GOT3 (cell line): ENCODE data around the gene GRAMD1C.
"Not testable (repeated sequence)": the region's sequence is repeated elsewhere in the genome, so short reads cannot be mapped to it uniquely, and the experiment has no call there.

Source experiments
- DNase-seq: peaks from one replicate; lab custom pipeline; 2025; ENCODE audit warnings: mixed read lengths; lab: John Stamatoyannopoulos, UW

GRAMD1C gene

DNA sequence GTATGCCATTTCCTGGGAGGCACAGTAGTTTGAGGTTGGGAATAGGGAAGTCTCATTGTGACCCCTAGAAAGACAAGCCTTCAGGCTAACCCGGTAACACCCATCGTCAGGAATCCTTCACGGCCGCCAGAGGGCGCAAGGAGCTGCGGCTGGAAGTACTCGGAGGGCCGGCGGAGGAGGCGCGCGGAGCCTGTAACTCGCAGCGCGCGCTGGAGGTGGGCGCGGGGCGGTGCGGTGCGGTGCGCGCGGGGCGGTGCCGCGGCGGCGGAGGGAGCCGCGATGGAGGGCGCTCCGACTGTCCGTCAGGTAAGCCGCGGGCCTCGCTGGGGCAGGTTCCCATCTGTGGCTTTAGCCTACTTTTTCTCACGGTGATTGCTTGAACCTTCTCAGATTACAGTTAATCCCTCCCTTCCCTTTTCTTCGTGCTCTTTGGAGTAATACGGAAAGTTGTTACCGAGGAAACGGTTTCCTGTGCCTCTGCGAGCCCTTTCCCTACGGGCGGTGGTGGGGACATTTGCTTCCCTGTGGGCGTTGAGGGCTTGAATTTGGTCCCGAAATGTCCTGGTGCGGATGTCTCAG is at the start of gene GRAMD1C:
Gene GRAMD1C, plus strand, starts transcription at position 158 of the 579 bp plus-strand sequence. Its CDS starts 122 bp downstream, at position 280.
- peak; percentile 32 for DNase-seq

DNA sequence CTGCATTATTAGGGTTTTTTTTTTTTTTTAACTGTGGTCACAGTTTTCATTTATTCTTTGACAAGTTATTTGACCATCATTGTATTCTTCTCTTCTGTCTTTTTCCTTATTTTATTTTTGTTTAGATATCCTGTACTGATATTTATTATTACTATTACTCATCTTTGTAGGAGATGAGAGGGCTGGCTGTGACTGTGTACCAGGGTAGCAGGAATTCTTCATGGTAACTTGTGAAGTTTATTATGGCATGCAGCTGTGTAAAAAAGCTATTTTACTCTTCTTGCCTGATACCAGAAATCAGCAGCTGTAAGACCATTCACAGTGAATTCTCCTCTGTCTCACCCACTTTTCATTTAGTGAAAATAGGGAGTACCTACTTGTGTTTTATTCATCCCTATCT is 47.2 kb upstream of the GRAMD1C start:
- DNase-seq, result no peak

DNA sequence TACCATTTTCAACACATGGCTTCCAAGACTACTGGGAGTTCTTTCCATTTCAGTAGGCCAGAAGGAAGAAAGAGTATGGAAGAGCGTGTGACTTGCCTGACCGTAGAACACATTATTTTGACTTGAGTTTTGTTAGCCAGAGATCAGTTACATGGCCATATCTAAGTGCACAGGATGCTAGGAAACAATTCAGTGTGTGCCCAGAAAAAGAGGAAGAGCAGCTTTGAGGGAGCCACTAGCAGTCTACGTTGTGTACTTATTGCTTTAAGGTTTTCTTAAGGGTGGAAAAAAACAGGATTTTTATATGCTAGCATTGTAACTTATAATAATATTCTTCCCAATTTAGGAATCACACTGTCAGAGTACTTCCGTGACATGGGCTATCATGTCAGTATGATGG is 44.1 kb upstream of the GRAMD1C start:
- no peak for DNase-seq

DNA sequence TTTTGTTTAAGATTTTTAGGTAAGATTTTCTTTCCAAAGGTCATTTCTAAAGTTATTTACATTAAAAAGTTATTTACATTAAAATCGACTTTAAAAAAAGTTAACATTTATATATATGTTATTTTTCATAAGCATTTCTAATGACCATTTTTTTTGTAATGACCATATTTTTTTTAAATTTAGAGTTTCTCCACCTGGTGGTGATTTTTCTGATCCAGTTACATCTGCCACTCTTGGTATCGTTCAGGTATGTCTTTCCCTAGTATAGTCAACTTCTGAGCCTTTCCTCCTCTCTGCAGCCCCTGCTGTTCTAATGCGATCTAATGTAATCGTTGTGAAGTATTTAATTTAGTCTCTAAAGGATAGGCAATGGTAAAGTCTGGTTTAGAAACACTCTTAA is 42.9 kb upstream of the GRAMD1C start:
- DNase-seq, result no peak

DNA sequence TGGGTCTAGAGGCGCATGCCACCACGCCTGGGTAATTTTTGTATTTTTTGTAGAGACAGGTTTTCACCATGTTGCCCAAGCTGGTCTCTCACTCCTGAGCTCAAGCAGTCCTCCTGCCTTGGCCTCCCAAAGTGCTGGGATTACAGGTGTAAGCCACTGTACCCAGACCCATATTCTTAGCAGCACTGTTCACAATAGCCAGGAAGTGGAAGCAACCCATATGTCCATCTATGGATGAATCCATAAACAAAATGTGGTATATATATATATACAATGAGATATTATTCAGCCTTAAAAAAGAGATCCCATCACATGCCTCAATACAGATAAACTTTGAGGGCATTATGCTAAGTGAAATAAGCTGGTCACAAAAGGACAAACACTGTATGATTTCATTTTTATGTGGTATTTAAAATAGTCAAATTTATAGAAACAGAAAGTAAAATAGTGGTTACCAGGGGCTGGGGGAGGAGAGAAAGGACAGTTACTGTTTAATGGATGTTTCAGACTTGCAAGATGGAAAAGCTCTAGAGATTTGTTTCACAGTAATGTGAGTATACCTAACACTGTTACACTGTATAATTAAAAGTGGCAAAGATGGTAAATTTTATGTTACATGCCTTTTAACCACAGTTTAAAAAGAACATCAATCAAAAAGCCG is 35.7 kb upstream of the GRAMD1C start:
- no peak for DNase-seq

DNA sequence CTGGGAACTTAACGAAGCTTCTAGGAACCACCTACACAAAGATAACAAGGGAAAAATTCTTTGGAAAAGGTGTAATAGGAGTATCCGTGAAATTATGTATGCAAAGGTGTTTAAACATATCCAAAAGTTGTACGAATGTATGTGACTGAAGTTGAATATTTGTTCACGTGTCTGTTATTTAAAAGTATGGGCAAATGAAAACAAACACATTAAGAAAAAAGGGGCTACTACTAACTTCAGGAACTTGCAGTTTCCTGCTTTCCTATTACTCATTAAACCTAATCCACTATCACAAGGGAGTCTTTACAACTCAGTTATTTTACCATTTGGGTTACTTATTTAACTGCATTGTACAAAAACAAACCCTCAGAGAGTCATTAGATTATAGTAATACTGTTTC is 33.9 kb upstream of the GRAMD1C start:
- DNase-seq, result no peak

DNA sequence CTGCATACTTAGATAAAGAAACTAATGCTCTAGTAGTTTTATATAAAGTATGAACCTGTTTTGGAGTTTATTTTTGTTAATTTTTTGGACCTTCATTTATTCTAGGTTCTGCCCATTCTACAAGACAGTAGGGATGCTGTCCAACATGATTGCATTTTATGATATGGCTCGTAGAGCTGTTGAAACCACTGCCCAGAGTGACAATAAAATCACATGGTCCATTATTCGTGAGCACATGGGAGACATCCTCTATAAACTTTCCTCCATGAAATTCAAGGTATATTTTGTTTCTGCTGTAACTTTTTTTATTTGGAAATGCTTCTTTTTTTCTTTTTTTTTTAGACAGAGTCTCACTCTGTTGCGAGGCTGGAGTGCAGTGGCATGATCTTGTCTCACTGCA is 33.3 kb upstream of the GRAMD1C start:
- no peak for DNase-seq

DNA sequence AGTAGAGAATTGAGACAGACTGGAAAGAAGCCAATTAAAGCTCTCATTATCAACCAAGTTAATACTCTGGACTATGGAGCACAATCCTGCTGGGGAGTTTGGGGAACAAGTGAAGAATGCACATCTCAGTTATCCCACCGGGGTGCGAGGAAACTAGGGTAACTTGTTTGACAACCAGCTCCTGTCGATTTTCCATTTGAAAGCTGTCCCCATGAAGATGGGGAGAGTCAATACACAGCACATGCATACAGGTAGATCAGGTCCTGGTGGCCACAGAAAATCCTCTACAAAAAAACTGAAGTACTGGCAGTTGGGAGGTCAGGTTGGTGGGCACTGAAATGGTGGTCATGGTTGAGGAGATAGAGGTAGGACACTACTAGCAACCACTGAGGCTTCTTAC is 25.7 kb upstream of the GRAMD1C start:
- DNase-seq, result no peak

DNA sequence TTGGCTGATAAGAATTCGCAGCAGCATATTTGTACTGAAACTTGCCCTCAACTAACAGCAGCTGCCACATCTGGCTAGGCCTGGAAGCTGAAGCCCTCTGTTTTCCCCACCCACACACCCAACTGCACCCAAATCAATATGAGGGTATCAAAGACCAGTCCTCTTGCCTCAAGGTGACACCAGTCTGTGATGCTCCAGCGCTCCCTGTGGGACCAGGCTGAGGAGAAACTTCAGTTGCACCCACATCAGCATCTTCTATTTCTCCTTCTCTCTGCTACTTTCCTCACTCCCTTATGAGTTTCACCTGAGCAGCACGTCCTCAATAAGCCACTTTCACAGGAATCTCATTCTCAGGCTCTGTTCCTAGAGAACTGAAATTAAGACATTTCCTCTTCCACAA is 18.7 kb upstream of the GRAMD1C start:
- no peak for DNase-seq

DNA sequence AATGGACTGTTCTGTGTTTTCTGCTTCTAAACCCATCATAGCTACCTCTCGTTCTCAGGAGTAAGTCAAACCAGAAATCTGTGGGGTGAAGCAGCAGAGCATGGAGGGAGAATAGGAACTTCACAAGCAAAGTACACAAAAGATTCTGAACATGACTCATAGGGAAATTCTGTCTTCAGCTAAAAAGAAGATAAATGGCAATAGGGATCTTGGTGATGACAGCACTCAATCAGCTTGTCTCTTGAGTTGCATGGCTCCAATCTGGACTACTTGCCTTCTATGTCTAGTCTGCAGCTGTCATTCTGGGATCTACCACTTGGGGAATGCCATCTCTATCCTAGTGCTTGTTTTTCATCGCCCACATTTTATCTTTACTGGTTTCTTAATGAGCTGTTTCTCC is 13.5 kb upstream of the GRAMD1C start:
- DNase-seq, result no peak

DNA sequence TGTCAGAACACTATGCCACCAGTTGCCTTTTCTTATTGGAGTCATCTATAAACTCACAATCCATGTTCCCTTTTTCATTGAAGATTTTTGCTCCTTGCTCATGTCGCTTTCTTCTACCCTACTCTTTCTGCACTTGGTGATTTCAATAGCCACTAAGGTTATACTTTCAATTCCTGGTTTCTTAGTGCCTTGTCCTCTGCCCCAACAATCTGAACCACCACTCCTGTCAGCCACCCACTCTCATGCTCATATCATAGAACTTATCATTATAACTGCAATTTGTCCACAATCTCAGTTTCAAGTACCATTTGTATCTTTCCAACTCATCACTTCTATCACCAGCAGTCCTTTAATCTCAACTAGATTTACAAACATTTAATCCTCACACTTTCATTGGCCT is 10.0 kb upstream of the GRAMD1C start:
- no peak for DNase-seq

DNA sequence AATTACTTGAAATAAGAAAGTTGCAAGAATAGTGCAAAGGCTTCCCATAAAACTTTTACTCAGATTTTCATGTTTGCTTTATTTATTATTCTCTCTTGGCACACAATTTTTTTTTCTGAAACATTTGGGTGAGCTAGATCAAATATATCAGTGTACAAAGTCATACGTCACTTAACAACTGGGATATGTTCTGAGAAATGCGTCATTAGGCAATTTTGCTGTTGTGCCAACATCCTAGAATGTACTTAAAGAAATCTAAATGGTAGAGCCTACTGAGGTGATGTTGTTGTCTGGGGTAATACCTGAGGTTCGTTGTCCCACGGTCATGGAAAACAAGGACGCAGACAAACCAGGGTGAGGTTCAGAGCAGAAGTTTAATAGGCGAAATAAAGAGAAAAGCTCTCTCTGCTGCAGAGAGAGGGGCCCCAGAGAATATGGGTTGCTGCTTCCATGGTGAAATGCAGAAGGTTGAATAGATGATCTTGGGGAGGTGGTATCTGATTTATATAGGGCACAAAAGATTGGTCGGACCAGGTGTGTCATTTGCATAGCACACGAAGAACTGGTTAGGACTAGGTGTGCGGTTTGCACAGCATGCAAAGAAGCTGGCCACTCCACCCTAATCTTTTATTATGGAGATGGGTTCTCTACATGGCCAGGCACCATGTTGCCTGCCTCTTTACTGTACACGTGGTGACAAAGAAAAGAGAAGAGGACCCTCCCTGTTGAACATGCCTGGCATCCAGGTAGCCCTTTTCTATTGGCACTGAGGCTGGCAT is 8.8 kb upstream of the GRAMD1C start:
- no peak for DNase-seq

DNA sequence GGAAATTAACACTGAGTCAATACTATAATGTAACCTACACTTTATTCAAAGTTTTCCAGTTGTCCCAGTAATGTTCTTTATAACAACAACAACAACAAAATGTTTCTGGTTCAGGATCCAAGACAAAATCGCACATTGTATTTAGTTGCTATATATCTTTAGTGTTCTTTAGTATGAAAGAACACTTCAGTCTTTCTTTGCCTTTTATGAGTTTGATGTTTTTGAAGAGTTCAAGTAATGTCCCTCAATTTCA is 7.6 kb upstream of the GRAMD1C start:
- DNase-seq, result no peak

DNA sequence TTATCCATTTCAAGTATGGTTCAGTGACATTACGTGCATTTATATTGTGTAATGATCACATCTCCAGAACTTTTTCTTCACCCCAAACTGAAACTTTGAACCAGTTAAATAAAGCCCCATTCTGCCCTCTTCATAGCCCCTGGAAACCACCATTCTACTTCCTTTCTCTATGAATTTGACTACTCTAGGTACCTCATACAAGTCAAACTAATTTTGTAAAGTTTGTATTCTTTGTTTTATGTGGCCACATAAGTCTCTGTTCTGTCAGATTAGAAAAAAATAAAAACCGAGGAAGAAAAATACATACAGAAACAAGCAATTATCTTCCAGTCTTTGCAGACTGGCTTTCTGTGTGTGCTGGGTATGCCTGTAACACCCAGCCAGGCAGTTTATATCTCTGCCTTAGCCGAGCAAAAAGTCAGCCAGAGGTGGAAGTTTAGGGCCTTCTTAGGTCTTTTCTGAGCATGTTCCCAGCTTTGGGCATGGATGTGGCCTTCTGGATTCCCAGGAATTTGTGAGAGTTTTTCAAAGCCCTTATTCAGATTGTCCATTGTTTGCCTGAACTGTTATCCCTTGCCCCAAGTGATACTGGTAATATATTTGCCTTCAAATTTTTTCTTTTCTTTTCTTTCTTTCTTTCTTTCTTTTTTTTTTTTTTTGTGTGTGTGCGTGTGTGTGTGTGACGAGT is 6.0 kb upstream of the GRAMD1C start:
- no peak for DNase-seq

DNA sequence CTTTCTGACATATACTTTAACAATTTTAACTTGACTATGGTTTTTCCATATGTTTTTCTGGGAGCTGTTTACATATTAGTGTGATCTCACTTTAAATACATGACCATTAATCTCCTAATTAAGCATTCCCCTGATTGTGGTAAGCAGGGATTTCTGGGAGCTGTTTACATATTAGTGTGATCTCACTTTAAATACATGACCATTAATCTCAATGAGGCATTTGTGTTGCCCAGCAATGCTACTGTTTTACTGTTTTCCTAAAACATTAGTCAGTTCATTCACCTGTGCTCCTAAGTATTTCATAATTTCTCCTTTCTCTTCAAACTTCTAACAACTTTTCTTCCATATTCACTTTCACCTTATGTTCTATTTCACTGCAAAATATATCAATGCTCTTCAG is 3.6 kb upstream of the GRAMD1C start:
- no peak for DNase-seq

DNA sequence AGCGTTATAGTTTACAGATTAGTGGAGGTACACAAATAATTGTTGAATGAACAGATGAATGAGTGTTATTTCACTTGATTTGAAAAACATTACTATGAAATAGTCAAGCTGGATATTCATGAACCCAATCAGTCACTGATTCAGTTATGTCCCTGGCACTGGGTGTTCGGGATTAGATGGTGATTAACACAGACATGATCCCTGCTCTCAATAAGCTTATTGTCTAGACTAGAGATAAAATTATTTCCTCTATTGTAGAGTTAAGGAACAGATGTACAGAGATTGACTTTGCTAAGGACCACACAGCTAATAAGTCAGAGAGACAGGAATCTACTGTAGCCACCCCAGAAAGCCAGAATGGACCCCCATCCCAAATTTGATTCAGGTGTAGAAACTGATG is 963 bp downstream of the GRAMD1C start:
- no peak for DNase-seq

DNA sequence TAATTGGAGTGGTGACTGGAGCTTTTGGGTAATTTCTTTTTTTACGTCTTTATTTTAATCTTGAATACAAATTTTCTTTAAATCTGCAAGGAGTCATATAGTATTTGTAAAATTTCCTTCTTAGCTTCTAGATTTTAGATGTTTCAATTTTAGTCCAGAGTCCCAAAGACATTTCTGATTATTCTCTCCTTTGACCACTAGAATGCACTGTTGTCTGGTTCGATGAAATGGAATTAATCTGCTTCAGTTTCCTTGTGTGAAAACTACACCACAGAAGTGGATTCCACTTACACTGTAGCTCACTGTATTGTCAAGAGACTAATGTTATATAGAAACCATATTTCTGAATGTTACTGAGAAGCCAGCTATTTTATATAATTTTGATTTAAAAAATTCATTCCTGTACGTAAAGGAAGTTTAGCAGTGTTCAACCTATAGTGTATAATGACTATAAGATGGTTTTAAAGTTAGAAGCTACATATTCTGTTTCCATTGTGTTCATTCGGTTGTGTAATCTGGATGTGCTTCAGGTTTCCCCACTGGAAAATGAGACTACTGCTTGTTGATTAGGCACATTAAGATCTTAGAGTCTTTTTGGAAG is 6.1 kb downstream of the GRAMD1C start:
- no peak for DNase-seq

DNA sequence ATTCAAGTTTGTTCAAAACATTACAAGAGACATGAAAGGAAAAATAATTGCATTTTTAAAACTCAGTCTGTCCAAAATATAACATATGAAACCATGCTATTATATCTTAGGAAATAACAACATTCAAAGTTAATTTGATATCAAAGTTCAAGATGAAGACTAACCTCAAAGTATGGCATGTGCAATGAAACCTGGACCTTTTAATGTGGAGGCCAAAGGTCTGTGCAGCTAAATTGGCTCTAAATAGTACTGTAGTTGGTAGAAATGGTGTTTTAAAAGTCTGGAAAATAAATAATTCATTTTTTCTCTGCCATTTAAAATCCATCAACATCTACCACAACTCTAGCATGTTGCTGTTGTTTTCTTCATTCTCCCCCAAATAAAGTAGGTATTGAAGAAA is 8.7 kb downstream of the GRAMD1C start:
- no peak for DNase-seq

DNA sequence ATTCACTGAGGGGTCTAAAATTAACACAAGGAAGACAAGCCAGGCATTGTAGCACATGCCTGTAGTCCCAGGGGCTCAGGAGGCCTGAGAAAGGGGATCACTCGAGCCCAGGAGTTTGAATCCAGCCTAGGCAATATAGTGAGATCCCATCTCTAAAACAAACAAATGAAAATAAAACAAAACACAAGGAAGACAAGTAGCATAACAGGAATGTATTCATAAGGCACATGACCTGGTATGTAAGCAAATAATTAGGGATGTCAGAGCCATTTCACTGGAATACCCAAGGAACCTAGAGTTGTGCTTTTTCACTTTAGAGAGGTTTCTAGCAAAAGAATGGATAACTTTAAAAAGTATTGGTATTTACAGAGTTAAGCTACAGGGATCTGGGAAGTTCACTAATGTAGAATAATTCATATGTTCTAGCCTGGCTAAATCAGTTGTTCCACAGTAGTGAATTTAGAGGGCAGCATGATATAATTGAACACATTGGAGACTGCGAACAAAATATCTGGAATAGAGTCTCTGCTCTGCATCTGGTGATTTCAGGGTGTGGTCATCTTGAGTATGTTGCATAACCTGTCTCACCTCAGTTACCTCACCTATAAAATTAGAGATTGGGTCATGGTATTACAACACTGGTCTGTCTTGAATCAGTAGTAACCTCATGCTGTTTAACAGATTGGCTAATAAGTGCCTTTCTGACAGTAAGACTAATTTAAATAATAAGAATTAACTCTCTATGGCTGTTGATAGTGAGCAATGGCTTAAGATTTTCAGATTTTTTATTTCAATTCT is 9.3 kb downstream of the GRAMD1C start:
- no peak for DNase-seq

DNA sequence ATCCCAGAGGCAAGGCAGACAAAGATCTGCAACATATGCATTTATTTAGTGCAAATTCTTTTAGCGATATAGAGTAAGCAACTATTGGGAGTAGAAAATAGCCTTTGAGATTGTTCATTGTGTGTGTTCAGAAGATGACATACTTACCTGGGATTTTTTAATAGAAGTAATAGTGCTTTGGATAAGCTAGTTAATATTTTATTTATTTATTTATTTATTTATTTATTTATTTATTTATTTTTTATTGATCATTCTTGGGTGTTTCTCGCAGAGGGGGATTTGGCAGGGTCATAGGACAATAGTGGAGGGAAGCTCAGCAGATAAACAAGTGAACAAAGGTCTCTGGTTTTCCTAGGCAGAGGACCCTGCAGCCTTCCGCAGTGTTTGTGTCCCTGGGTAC is 10.5 kb downstream of the GRAMD1C start:
- DNase-seq, result not testable (repeated sequence)

DNA sequence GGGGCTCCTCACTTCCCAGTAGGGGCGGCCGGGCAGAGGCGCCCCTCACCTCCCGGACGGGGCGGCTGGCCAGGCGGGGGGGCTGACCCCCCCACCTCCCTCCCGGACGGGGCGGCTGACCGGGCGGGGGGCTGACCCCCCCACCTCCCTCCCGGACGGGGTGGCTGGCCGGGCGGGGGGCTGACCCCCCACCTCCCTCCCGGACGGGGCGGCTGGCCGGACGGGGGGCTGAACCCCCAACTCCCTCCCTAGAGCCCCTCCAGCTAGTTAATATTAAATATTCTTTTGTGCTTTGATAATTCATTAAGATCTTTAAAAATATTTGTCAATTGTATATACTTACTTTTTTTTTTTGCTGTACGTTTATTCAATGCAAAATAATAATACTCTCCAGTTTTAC is 11.3 kb downstream of the GRAMD1C start:
- DNase-seq, result not testable (repeated sequence)

DNA sequence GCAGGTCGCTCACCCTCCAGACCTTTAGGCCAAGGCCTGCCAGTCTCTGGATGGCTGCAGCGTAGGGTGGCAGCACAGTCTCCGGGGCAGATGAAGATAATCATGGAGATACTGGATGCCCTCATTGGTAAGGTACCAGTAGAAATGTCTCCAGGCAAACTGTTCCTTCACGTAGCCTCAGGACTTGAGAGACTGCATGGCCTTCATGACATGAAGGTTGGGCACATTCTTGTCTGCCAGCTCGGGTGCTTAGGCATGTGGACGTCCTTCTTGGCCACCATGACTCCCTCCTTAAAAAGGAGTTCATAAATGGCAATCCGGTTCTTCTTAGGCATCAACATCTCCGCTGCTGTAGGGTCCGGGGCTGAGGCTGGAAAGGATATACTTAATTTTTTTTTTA is 11.8 kb downstream of the GRAMD1C start:
- DNase-seq, result not testable (repeated sequence)
